HepG2 (cell line): Measurements from ENCODE around the gene ZNF157. TPM values are rescaled to one million over a fixed set of nuclear protein-coding genes. Genes with fewer than 3 reads are reported as not detected.
"Not testable (repeated sequence)": the region's sequence is repeated elsewhere in the genome, so short reads cannot be mapped to it uniquely, and the experiment has no call there.

Experiments used
- ATAC-seq: fragments of 200-7000 bp; cut with Tn5 transposase; 3 replicates; pipeline ENCODE4 v1.9.1; 2020; ENCODE audit warnings: mild to moderate bottlenecking, moderate library complexity
- BruUV-seq: library from RNA; stranded (reverse); fragments of 400-500 nt; replicated peaks from 2 replicates; lab custom pipeline; 2021; lab: Mats Ljungman, UMichigan
- CTCF ChIA-PET: fragments of 300-600 bp; formaldehyde crosslinking; extraction: SDS; loops from one replicate; lab custom pipeline; 2021; ENCODE audit warnings: low total read pairs, inconsistent platforms, low intra/inter-chr PET ratio; lab: Yijun Ruan, JAX
- POLR2A ChIA-PET: fragments of 350-600 bp; sonication (Branson Sonifier 250); formaldehyde crosslinking; loops from one replicate; lab custom pipeline; 2020; ENCODE audit warnings: antibody characterized with exemption, inconsistent platforms; lab: Yijun Ruan, JAX
- DNase-seq: peaks from one replicate; pipeline ENCODE4 v3.0.0-alpha.2; 2015; ENCODE audit warnings: low spot score
- FAIRE-seq: peaks from 3 replicates; lab custom pipeline; 2011; peaks lifted over from hg19 to GRCh38; lab: Jason Lieb, UNC
- H2AFZ ChIP-seq: one replicate; pipeline ENCODE4 v1.6.1; 2011; ENCODE audit warnings: low read length, inconsistent platforms
- H3K27ac ChIP-seq: fragments of 300-600 bp; 3 replicates; pipeline ENCODE4 v1.8.0; 2011; ENCODE audit warnings: mixed run types, mild to moderate bottlenecking, mixed read lengths, low read length, inconsistent platforms; ENCODE audit not compliant: insufficient read depth; ENCODE audit errors: extremely low read length
- H3K27me3 ChIP-seq, 2 experiments: fragments of 200-600 bp in 1 of 2; 2 replicates in 1 of 2; 3 replicates in 1 of 2; pipeline versions ENCODE4 v1.6.0 to v1.8.0; 2011; ENCODE audit warnings: low read length in 2 of 2, mild to moderate bottlenecking in 2 of 2, moderate library complexity in 2 of 2, inconsistent platforms in 1 of 2; ENCODE audit not compliant: insufficient read depth in 2 of 2, control insufficient read depth in 1 of 2
- H3K36me3 ChIP-seq, 2 experiments: fragments of 200-600 bp in 1 of 2; replicated peaks in 1 of 2; 2 replicates in 1 of 2; 3 replicates in 1 of 2; pipeline versions ENCODE4 v1.5.1 to v1.8.0; 2011; ENCODE audit warnings: low read length in 2 of 2, inconsistent platforms in 1 of 2; ENCODE audit not compliant: insufficient read depth in 2 of 2, control insufficient read depth in 1 of 2
- H3K4me1 ChIP-seq: 2 replicates; pipeline ENCODE4 v1.5.1; 2012; ENCODE audit warnings: low read length, inconsistent platforms; ENCODE audit not compliant: insufficient read depth
- H3K4me2 ChIP-seq: 2 replicates; pipeline ENCODE4 v1.6.0; 2011; ENCODE audit warnings: low read depth, low read length, inconsistent platforms
- H3K4me3 ChIP-seq, 3 experiments: fragments of 200-600 bp in 1 of 3; sonication (generic), shearing (Covaris generic) in 1 of 3; replicated peaks in 1 of 3; 2 replicates each; pipeline ENCODE4 v1.5.1; 2011 to 2016; ENCODE audit warnings: low read length in 3 of 3, inconsistent platforms in 2 of 3, low read depth in 2 of 3, mild to moderate bottlenecking in 2 of 3, control low read depth in 1 of 3, mixed read lengths in 1 of 3; ENCODE audit not compliant: insufficient read depth in 1 of 3
- H3K79me2 ChIP-seq: one replicate; pipeline ENCODE4 v1.6.1; 2011; ENCODE audit warnings: low read length, inconsistent platforms; ENCODE audit not compliant: insufficient read depth
- H3K9ac ChIP-seq: 2 replicates; pipeline ENCODE4 v1.6.0; 2011; ENCODE audit warnings: mild to moderate bottlenecking, low read depth, low read length, inconsistent platforms; ENCODE audit not compliant: insufficient read depth
- H3K9me3 ChIP-seq: 2 replicates; pipeline ENCODE4 v1.5.1; 2012; ENCODE audit warnings: mild to moderate bottlenecking, low read length
- H4K20me1 ChIP-seq: 2 replicates; pipeline ENCODE4 v1.6.0; 2011; ENCODE audit warnings: inconsistent platforms, mild to moderate bottlenecking, low read length, moderate library complexity; ENCODE audit not compliant: insufficient read depth
- CBFB ChIP-seq: sonication (generic); formaldehyde crosslinking; IDR thresholded peaks from 2 replicates; pipeline ENCODE4 v1.4.0; 2020; ENCODE audit warnings: missing genetic modification reagents
- HDAC1 ChIP-seq: sonication (generic); formaldehyde crosslinking; IDR thresholded peaks from 2 replicates; pipeline ENCODE4 v1.5.1; 2020; ENCODE audit warnings: mild to moderate bottlenecking, missing genetic modification reagents
- HOXD1 ChIP-seq: sonication (generic); formaldehyde crosslinking; IDR thresholded peaks from 2 replicates; pipeline ENCODE4 v1.5.0; 2020; ENCODE audit warnings: missing genetic modification reagents
- POGZ ChIP-seq: sonication (generic); formaldehyde crosslinking; IDR thresholded peaks from 2 replicates; pipeline ENCODE4 v1.4.0; 2020; ENCODE audit warnings: mild to moderate bottlenecking, missing genetic modification reagents
- SNAPC4 ChIP-seq: sonication (generic); formaldehyde crosslinking; IDR thresholded peaks from 2 replicates; pipeline ENCODE4 v1.4.0; 2020; ENCODE audit warnings: mild to moderate bottlenecking, missing genetic modification reagents
- YY1 ChIP-seq: IDR thresholded peaks from 2 replicates; pipeline ENCODE4 v1.6.1; 2011; ENCODE audit warnings: low read length, low read depth, moderate library complexity, mild to moderate bottlenecking; ENCODE audit not compliant: insufficient read depth, insufficient replicate concordance
- WGBS: methylation state at CpG from one replicate; pipeline ENCODE4 v1.1.6; 2017; ENCODE audit warnings: low lambda C conversion rate; 5-methylcytosine and 5-hydroxymethylcytosine counted together
- in situ Hi-C: cut with HindIII; loops from 2 replicates; pipeline ENCODE4 v1.10.0; 2017; ENCODE audit warnings: low pct_unique_long_range_greater_than_20kb; ENCODE audit not compliant: extremely low pct_ligation_motif_present
- intact Hi-C: fragments of 100-400 bp; cut with micrococcal nuclease; formaldehyde crosslinking; loops from one replicate; pipeline ENCODE4 v1.10.0; 2022; ENCODE audit not compliant: unreplicated experiment
- polyA plus RNA-seq, 8 experiments: library from polyadenylated mRNA; depleted of rRNA in 3 of 8; stranded (reverse) in 7 of 8; unstranded in 1 of 8; fragments of >200 nt; fragmentation: Illumina TruSeq in 4 of 8; extraction: Trizol in 4 of 8; gene quantifications; 2 replicates each; pipeline versions ENCODE4 v1.2.1 to v1.2.3, GENCODE V29; 2011 to 2016; ENCODE audit warnings: low read depth in 4 of 8, missing spikeins in 1 of 8, mixed read lengths in 1 of 8; ENCODE audit not compliant: insufficient read depth in 1 of 8
- total RNA-seq, 5 experiments: library from RNA; depleted of rRNA; stranded (reverse); fragments of >200 nt; fragmentation: Illumina TruSeq; extraction: Trizol; gene quantifications; 2 replicates each; pipeline ENCODE4 v1.2.3, GENCODE V29; 2016; ENCODE audit warnings: low read depth in 1 of 5
- TF ChIP-seq, protein P1 (sequence below): IDR thresholded peaks from 2 replicates; pipeline ENCODE4 v1.6.1; 2012; ENCODE audit warnings: inconsistent platforms

ZNF157 gene
- total and polyA plus RNA-seq, 2 of the 13 experiments (the other 11 are each of a cell fraction or from before 2014, with no cell fraction given): not detected

DNA sequence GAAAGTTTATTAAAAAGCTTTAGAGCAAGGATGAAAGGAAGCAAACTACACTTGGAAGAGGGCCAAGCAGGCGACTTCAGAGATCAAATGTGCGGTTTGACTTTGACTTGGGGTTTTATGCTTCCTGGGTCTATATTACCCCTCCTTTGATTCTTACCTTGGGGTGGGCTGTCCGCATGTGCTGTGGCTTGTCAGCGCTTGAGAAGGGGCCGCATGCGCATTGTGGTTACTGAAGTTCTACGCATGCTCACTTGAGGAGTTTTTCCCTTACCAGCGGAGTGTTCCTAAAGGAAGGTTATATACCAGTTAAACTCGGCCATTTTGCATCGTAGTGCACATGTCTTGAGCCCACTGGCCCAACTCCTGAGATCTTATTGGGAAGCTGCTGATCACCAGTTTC lies 9.9 kb downstream of the ZNF157 start:
- DNase-seq (peak; percentile 19), FAIRE-seq (no peak), ATAC-seq (no peak)
- Histone ChIP-seq H3K4me1 (peaks cover 6% of the 10 kb centered on the region; the same call in 1 of the 2 replicates), H3K4me3 (no peak overlapping the region; a peak in 1 of 6 replicates), H3K9ac (no peak overlapping the region), H3K4me2 (peak overlapping the region; percentile 42), H3K27ac (no peak overlapping the region), H3K79me2 (no peaks in the 10 kb centered on the region), H3K36me3 (no peaks in the 10 kb centered on the region), H3K9me3 (no peaks in the 10 kb centered on the region), H4K20me1 (no peaks in the 10 kb centered on the region), H2AFZ (no peak overlapping the region), H3K27me3 (no peaks in the 10 kb centered on the region)
- POLR2A ChIA-PET: no interaction called here
- no TSS peak for BruUV-seq
- WGBS: no CpG with 5 or more reads among the region's 10 CpGs
- intact Hi-C loops (no loop called here), in situ Hi-C loops (no loop called here)
- TF ChIP-seq YY1 (peak; percentile 13), POGZ (CRISPR knock-in tag) (0 out of 2 replicates have a peak, but pooled peaks have one; percentile 25), HOXD1 (CRISPR knock-in tag) (no peak), HDAC1 (CRISPR knock-in tag) (no peak), SNAPC4 (CRISPR knock-in tag) (no peak), CBFB (CRISPR knock-in tag) (no peak)
- TF ChIP-seq, protein P1, sequence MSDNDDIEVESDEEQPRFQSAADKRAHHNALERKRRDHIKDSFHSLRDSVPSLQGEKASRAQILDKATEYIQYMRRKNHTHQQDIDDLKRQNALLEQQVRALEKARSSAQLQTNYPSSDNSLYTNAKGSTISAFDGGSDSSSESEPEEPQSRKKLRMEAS: peak; percentile 29; the same call in 1 of the 2 replicates
- CTCF ChIA-PET: no interaction called here

- H4K20me1 ChIP-seq, DNase-seq, BruUV-seq, H3K27me3 ChIP-seq, H3K27ac ChIP-seq, H3K4me3 ChIP-seq, intact Hi-C loops, H3K9ac ChIP-seq, ATAC-seq, H3K79me2 ChIP-seq, H3K4me2 ChIP-seq, H2AFZ ChIP-seq, in situ Hi-C loops, H3K36me3 ChIP-seq, CTCF ChIA-PET, H3K9me3 ChIP-seq, POLR2A ChIA-PET, H3K4me1 ChIP-seq, FAIRE-seq: not testable (repeated sequence)
These were observed 10.5 kb downstream of the ZNF157 start for GRCh38 chrX:47380837-47381236.
